ENCODE measurements around the gene SH3BP4. TPM values are rescaled to one million over a fixed set of nuclear protein-coding genes. Genes with fewer than 3 reads are reported as not detected.

The SH3BP4 gene
- total and polyA plus RNA-seq, 2 donors (not counting 1 experiment from before 2014, with no cell fraction given) = 1.00 to 1.3 TPM

DNA sequence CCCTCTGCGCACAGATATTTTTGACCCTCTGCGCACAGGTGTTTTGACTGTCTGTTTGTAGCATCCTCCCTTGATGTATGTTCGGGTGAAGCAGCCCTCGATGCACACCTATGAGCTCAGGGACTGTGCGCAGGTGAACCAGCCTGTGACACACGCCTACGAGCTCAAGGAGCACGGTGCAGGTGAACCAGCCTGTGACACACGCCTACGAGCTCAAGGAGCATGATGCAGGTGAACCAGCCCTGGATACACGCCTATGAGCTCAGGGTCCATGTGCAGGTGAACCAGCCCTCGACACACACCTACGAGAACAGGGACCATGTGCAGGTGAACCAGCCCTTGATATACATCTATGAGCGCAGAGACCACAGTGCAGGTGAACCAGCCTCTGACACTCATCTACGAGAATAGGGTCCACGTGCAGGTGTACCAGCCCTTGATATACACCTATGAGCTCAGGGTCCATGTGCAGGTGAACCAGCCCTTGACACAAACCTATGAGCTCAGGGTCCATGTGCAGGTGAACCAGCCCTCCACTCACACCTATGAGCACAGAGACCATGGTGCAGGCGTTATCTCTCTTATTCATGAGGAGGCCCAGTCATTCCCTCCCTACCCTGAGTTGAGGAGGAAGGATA is 33.9 kb downstream of the SH3BP4 start:
- no peaks in the 10 kb centered on the region for H3K4me1 Mint-ChIP-seq
- no peak overlapping the region for H3K9ac ChIP-seq (ENCODE audit: low read length)
- H4K20me1 ChIP-seq (ENCODE audit: control insufficient read depth, insufficient read depth, low read length, poor library complexity, severe bottlenecking) = no peaks in the 10 kb centered on the region
- H3K27ac ChIP-seq (ENCODE audit: low read length in 2 of 2) = no peak overlapping the region
- no peak for TF ChIP-seq EZH2 (IDR thresholded peaks at IDR 0.05; ENCODE audit: borderline replicate concordance, insufficient read depth, low read depth, low read length, poor library complexity, severe bottlenecking)
- TF ChIP-seq CTCF (IDR thresholded peaks at IDR 0.05) = no peak
- H3K4me3 Mint-ChIP-seq = no peak overlapping the region
- WGBS (ENCODE audit: insufficient coverage) = 93% methylated on average over 16 of the region's 17 CpGs
- ChIA-PET POLR2A (no interaction called here), CTCF (interaction anchor here (0.6 kb wide), 1 partner anchor 17 kb away, joined by 3 read pairs; no protein-coding TSS in a partner anchor)
- peaks cover 0 to 7% of the 10 kb centered on the region in 2 donors for H3K4me1 ChIP-seq (ENCODE audit: control insufficient read depth in 2 of 2, insufficient read depth in 2 of 2, low read length in 2 of 2)
- H3K9me3 ChIP-seq (ENCODE audit: control extremely low read depth in 1 of 3, control insufficient read depth in 2 of 3, insufficient read depth in 1 of 3, low read length in 2 of 3) = peaks cover 0 to 4% (median 0%) of the 10 kb centered on the region in 3 donors
- H3K27me3 Mint-ChIP-seq = peaks cover 11% of the 10 kb centered on the region
- H2AFZ ChIP-seq (ENCODE audit: insufficient read depth, low read depth, low read length, poor library complexity, severe bottlenecking) = no peak overlapping the region
- peaks cover 0 to 7% (median 0%) of the 10 kb centered on the region in 4 experiments for H3K27me3 ChIP-seq (replicated peaks in 1 of 4; ENCODE audit: control extremely low read depth in 1 of 4, control insufficient read depth in 3 of 4, insufficient read depth in 4 of 4, low read length in 3 of 4)
- H3K9me3 Mint-ChIP-seq (ENCODE audit: insufficient read depth) = no peaks in the 10 kb centered on the region
- intact Hi-C loops (cut with micrococcal nuclease) = no loop called here
- H3K36me3 ChIP-seq (replicated peaks in 1 of 2; ENCODE audit: control extremely low read depth in 1 of 2, control insufficient read depth in 1 of 2, extremely low read depth in 1 of 2, insufficient read depth in 2 of 2, low read length in 1 of 2) = no peaks in the 10 kb centered on the region
- H3K79me2 ChIP-seq (ENCODE audit: control insufficient read depth, insufficient read depth, low read length) = no peaks in the 10 kb centered on the region
- no peak overlapping the region for H3K4me3 ChIP-seq (ENCODE audit: control extremely low read depth in 1 of 5, extremely low read depth in 1 of 5, insufficient read depth in 1 of 5, low read depth in 2 of 5, low read length in 4 of 5)
- ATAC-seq (ENCODE audit: low read depth) = no peak
- no peak overlapping the region for H3K4me2 ChIP-seq (replicated peaks; ENCODE audit: low read depth, low read length, poor library complexity, severe bottlenecking)
- no peak overlapping the region for H3K27ac Mint-ChIP-seq
- no peak for DNase-seq

GRCh38 chr2:234986390-234986789 is 34.6 kb downstream of the SH3BP4 start:
- H2AFZ ChIP-seq (ENCODE audit: insufficient read depth, low read depth, low read length, poor library complexity, severe bottlenecking) = no peak overlapping the region
- intact Hi-C loops (cut with micrococcal nuclease) = no loop called here
- H3K27ac Mint-ChIP-seq = no peak overlapping the region
- H3K27me3 Mint-ChIP-seq = peaks cover 11% of the 10 kb centered on the region
- no peak overlapping the region for H3K4me3 Mint-ChIP-seq
- H4K20me1 ChIP-seq (ENCODE audit: control insufficient read depth, insufficient read depth, low read length, poor library complexity, severe bottlenecking) = no peaks in the 10 kb centered on the region
- no peak overlapping the region for H3K9ac ChIP-seq (ENCODE audit: low read length)
- ATAC-seq (ENCODE audit: low read depth) = no peak
- H3K27ac ChIP-seq (ENCODE audit: low read length in 2 of 2) = no peak overlapping the region
- no peaks in the 10 kb centered on the region for H3K36me3 ChIP-seq (replicated peaks in 1 of 2; ENCODE audit: control extremely low read depth in 1 of 2, control insufficient read depth in 1 of 2, extremely low read depth in 1 of 2, insufficient read depth in 2 of 2, low read length in 1 of 2)
- H3K4me1 ChIP-seq (ENCODE audit: control insufficient read depth in 2 of 2, insufficient read depth in 2 of 2, low read length in 2 of 2) = peaks cover 0 to 6% of the 10 kb centered on the region in 2 donors
- H3K9me3 ChIP-seq (ENCODE audit: control extremely low read depth in 1 of 3, control insufficient read depth in 2 of 3, insufficient read depth in 1 of 3, low read length in 2 of 3) = peaks cover 0 to 4% (median 0%) of the 10 kb centered on the region in 3 donors
- H3K27me3 ChIP-seq (replicated peaks in 1 of 4; ENCODE audit: control extremely low read depth in 1 of 4, control insufficient read depth in 3 of 4, insufficient read depth in 4 of 4, low read length in 3 of 4) = peaks cover 0 to 8% (median 0%) of the 10 kb centered on the region in 4 experiments
- H3K4me2 ChIP-seq (replicated peaks; ENCODE audit: low read depth, low read length, poor library complexity, severe bottlenecking) = no peak overlapping the region
- H3K9me3 Mint-ChIP-seq (ENCODE audit: insufficient read depth) = no peaks in the 10 kb centered on the region
- TF ChIP-seq CTCF (IDR thresholded peaks at IDR 0.05) = no peak
- TF ChIP-seq EZH2 (IDR thresholded peaks at IDR 0.05; ENCODE audit: borderline replicate concordance, insufficient read depth, low read depth, low read length, poor library complexity, severe bottlenecking) = no peak
- ChIA-PET CTCF (no interaction called here), POLR2A (no interaction called here)
- 100% methylated on average over 2 of the region's 7 CpGs for WGBS (ENCODE audit: insufficient coverage)
- no peak overlapping the region for H3K4me3 ChIP-seq (ENCODE audit: control extremely low read depth in 1 of 5, extremely low read depth in 1 of 5, insufficient read depth in 1 of 5, low read depth in 2 of 5, low read length in 4 of 5)
- DNase-seq = no peak
- H3K4me1 Mint-ChIP-seq = no peaks in the 10 kb centered on the region
- no peaks in the 10 kb centered on the region for H3K79me2 ChIP-seq (ENCODE audit: control insufficient read depth, insufficient read depth, low read length)
